Gastroesophageal sphincter (tissue), 4 donors: Measurements from ENCODE around the gene CNOT10. TPM values are rescaled to one million over a fixed set of nuclear protein-coding genes. Genes with fewer than 3 reads are reported as not detected.
A peak's percentile ranks its signal among the peaks of the same experiment; 100 is the strongest.

Experiments used
- ATAC-seq: fragments of 150-250 bp; one replicate; pipeline ENCODE4 v1.9.1; 2016; ENCODE audit warnings: mild to moderate bottlenecking, moderate library complexity
- H3K27ac ChIP-seq, 4 donors: fragments of 200-600 bp; sonication (generic) in 3 of 4; 1 replicate in 3 of 4; 2 replicates in 1 of 4; pipeline ENCODE4 v1.5.1; 2016 to 2019
- H3K27me3 ChIP-seq: fragments of 200-600 bp; sonication (generic); one replicate; pipeline ENCODE4 v1.5.1; 2019
- H3K36me3 ChIP-seq, 2 donors: fragments of 200-600 bp; sonication (generic); one replicate each; pipeline ENCODE4 v1.5.1; 2019; ENCODE audit warnings: control low read depth in 1 of 2
- H3K4me1 ChIP-seq, 3 donors: fragments of 200-600 bp; sonication (generic); 1 replicate in 2 of 3; 2 replicates in 1 of 3; pipeline ENCODE4 v1.5.1; 2016 to 2019; ENCODE audit warnings: control low read depth in 2 of 3
- H3K4me3 ChIP-seq, 2 donors: fragments of 200-600 bp; sonication (generic); one replicate each; pipeline ENCODE4 v1.5.1; 2019; ENCODE audit warnings: mild to moderate bottlenecking in 1 of 2, moderate library complexity in 1 of 2
- H3K9me3 ChIP-seq, 3 donors: fragments of 200-600 bp; sonication (generic); one replicate each; pipeline ENCODE4 v1.5.1; 2017 to 2019; ENCODE audit warnings: control low read depth in 2 of 3
- EP300 ChIP-seq: sonication (generic); formaldehyde crosslinking; IDR thresholded peaks from one replicate; pipeline ENCODE4 v1.6.1; 2017; ENCODE audit warnings: antibody characterized with exemption, mild to moderate bottlenecking
- POLR2A ChIP-seq, 2 donors: fragments of 450-650 bp; IDR thresholded peaks; one replicate each; pipeline ENCODE4 v1.6.1; 2017; ENCODE audit warnings: antibody characterized with exemption in 2 of 2, mild to moderate bottlenecking in 2 of 2, moderate library complexity in 1 of 2
- POLR2AphosphoS5 ChIP-seq: sonication (generic); formaldehyde crosslinking; IDR thresholded peaks from one replicate; pipeline ENCODE4 v1.6.1; 2017; ENCODE audit warnings: antibody characterized with exemption
- whole genome bisulfite sequencing, 2 donors: methylation state at CpG; one replicate each; pipeline ENCODE4 v1.1.5; 2018; ENCODE audit warnings: low coverage in 1 of 2; 5-methylcytosine and 5-hydroxymethylcytosine counted together
- total RNA-seq, 4 donors: library from RNA; depleted of rRNA; stranded (reverse); fragments of >200 nt; gene quantifications; one replicate each; pipeline ENCODE4 v1.1.0, GENCODE V29; 2016
- TF ChIP-seq, protein P1 (sequence below), 4 experiments: fragments of 200-600 bp in 2 of 4; fragments of 450-650 bp in 2 of 4; sonication (generic) in 1 of 4; IDR thresholded peaks; one replicate each; pipeline ENCODE4 v1.5.1; 2017 to 2019; ENCODE audit warnings: antibody characterized with exemption in 4 of 4, mild to moderate bottlenecking in 2 of 4, moderate library complexity in 2 of 4

The CNOT10 gene
- total RNA-seq, 4 donors from 2014 or later, result 11.8 to 18.7 (median 15.1) TPM

DNA sequence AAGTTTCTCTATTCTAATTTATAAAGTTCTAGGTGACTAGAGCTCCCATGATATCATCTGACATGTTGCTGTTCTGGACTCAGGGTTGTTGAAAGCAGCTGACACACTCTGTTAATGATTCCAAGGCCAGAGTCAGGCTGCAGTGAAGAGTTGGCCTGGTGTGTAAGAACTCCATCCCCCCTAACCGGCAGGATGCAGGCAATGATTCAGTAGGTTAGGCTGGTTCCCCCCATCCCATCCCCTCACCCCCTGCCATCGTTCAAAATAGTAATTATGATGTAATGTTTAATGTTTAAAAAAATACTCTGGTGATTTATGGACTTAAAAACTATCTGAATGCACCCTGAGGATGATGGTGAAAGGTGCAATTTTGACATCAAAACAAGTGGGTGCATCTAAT, 128.2 kb downstream of the CNOT10 start:
- no peak for TF ChIP-seq POLR2A (IDR thresholded peaks at IDR 0.05)
- TF ChIP-seq, protein P1, sequence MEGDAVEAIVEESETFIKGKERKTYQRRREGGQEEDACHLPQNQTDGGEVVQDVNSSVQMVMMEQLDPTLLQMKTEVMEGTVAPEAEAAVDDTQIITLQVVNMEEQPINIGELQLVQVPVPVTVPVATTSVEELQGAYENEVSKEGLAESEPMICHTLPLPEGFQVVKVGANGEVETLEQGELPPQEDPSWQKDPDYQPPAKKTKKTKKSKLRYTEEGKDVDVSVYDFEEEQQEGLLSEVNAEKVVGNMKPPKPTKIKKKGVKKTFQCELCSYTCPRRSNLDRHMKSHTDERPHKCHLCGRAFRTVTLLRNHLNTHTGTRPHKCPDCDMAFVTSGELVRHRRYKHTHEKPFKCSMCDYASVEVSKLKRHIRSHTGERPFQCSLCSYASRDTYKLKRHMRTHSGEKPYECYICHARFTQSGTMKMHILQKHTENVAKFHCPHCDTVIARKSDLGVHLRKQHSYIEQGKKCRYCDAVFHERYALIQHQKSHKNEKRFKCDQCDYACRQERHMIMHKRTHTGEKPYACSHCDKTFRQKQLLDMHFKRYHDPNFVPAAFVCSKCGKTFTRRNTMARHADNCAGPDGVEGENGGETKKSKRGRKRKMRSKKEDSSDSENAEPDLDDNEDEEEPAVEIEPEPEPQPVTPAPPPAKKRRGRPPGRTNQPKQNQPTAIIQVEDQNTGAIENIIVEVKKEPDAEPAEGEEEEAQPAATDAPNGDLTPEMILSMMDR (IDR thresholded peaks at IDR 0.05), result no peak
- no peak for TF ChIP-seq EP300
- no peak for TF ChIP-seq POLR2AphosphoS5
- ATAC-seq, result no peak
- Histone ChIP-seq H3K27me3 (peaks cover 34% of the 10 kb centered on the region), H3K27ac (no peak overlapping the region), H3K36me3 (no peaks in the 10 kb centered on the region), H3K4me1 (peaks cover 0 to 23% (median 17%) of the 10 kb centered on the region in 3 donors), H3K9me3 (no peaks in the 10 kb centered on the region), H3K4me3 (no peak overlapping the region)
- WGBS, 2 donors, result 30% methylated on average over 2 of the region's 2 CpGs; no CpG with 5 or more reads in 1 of the 2 donors

DNA sequence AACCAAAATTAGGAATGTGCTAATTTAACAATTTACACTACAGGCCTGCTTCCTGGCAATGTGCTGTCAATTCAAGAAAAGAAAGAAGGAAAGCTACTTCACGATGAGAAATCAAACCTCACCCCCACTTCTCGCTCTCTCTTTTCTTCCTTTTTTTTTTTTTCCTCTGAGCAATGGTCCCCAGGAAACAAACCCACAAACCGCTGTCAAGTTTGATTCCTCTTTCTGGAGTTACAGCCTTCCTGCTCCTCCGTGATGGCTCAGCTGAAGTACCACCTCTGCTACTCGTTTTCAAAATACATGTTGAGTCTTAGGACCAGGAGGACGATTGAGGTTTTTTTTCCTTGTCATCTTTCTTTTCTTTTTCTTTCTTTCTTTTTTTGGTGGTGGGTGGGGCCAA, 129.4 kb downstream of the CNOT10 start:
- no peaks in the 10 kb centered on the region for H3K9me3 ChIP-seq
- H3K4me3 ChIP-seq, result no peak overlapping the region
- no peak overlapping the region for H3K27ac ChIP-seq
- no peaks in the 10 kb centered on the region for H3K36me3 ChIP-seq
- no peak for ATAC-seq
- peaks cover 0 to 31% (median 17%) of the 10 kb centered on the region in 3 donors for H3K4me1 ChIP-seq
- TF ChIP-seq, protein P1 (IDR thresholded peaks at IDR 0.05), result no peak
- TF ChIP-seq POLR2AphosphoS5 (no peak), EP300 (no peak), POLR2A (IDR thresholded peaks at IDR 0.05) (no peak)
- 73 to 90% methylated on average over 4 to 5 of the region's 6 CpGs for WGBS, 2 donors
- peaks cover 46% of the 10 kb centered on the region for H3K27me3 ChIP-seq

DNA sequence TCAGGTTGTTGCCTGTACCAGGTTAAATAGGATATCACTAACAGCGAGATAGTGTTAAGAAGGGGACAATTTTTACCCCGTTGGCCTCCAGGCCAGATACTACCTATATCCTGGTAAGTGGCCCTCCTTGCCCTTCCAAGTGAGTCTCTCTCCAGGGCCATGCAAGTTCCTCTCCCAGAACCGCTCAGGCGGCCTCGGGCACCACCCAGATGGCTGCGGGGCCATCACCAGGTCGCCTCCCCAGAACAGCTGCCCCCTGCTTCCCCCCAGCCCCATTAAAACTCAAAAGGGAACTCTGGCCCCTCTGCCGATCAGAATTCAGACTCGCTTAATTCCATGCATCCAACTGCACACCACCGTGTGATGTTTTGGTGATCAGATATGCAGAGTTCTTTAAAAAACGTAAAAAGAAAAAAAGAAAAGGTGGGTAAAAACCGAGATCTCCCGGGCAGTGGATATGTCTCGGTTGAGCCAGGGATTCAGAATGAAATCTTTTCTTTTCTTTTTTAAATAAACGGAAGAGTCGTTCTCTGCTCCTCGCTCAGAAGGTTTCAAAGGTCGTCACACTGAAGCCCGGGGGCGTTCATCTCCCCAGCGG, 131.0 kb downstream of the CNOT10 start:
- 28 to 37% methylated on average over 8 to 20 of the region's 21 CpGs for WGBS, 2 donors
- Histone ChIP-seq H3K27ac (no peak overlapping the region), H3K9me3 (no peaks in the 10 kb centered on the region), H3K27me3 (peaks cover 62% of the 10 kb centered on the region), H3K4me1 (peaks cover 0 to 31% (median 17%) of the 10 kb centered on the region in 3 donors), H3K36me3 (no peaks in the 10 kb centered on the region), H3K4me3 (peak overlapping the region in 1 of 2 donors; percentile 49)
- no peak for ATAC-seq
- TF ChIP-seq EP300 (no peak), POLR2A (IDR thresholded peaks at IDR 0.05) (no peak), POLR2AphosphoS5 (no peak)
- TF ChIP-seq, protein P1 (IDR thresholded peaks at IDR 0.05), result no peak

DNA sequence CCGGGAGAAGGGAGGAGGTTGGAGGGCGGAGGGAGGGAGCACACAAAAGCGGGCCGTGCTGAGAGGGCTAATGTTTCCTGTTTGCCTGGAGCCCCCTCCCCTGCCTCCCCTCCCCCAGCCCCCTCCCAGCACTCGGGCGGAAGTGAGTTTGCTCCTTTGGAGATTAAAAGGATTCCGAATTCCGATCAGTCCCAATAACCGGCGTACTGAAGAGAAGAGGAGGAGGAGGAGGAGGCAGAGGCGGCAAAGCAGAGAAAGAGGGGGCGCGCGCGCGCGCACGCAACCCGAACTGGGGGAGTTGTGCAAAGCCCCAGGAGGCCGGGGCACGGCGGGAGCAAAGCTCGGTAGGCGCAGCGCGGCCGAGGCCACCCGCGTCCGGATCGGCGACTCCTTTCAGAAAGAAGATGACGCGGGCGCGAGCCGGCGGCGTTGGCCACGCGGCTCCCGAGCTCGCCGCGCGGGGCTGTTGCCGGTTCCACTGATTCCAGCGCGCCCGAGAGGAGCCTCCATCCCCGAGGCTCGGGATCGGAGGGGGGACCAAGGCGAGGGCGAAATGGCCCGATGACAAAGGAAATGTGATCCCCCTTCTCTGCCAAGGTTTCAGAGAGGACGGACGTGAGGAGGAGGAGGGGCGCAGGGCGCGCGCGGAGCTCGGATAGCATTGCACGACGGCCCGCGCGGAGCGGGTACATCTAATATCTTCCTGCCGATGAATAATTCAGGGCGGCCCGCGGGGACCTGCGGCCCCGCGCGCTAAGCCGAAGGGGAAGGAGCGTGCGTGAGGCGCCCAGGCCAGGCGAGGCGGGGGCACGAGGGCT, 131.7 kb downstream of the CNOT10 start:
- ATAC-seq, result no peak
- no CpG with 5 or more reads among the region's 85 CpGs for WGBS, 2 donors
- TF ChIP-seq POLR2AphosphoS5 (no peak), EP300 (no peak), POLR2A (IDR thresholded peaks at IDR 0.05) (no peak)
- TF ChIP-seq, protein P1 (IDR thresholded peaks at IDR 0.05), result no peak
- H3K4me3 ChIP-seq, result peak overlapping the region; percentile 23 to 49
- H3K27me3 ChIP-seq, result peaks cover 66% of the 10 kb centered on the region
- peaks cover 0 to 34% (median 17%) of the 10 kb centered on the region in 3 donors for H3K4me1 ChIP-seq
- H3K36me3 ChIP-seq, result no peaks in the 10 kb centered on the region
- no peak overlapping the region for H3K27ac ChIP-seq
- no peaks in the 10 kb centered on the region for H3K9me3 ChIP-seq

DNA sequence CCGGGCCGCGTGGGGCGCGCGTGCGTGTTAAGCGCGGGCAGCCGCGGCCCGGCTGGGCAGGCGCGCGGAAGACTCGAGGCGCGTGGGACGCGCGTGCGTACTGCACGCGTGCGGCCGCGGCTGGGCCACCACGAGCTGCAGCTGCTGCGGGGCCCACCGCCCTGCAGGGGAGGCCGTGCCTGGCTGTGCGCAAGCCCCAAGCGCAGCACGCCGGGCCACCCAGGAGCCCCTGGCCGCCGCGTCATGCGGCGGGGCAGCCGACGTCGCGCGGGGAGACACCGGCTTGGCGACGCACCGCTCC, 132.2 kb downstream of the CNOT10 start:
- H3K4me1 ChIP-seq, result peaks cover 0 to 36% (median 17%) of the 10 kb centered on the region in 3 donors
- H3K27ac ChIP-seq, result no peak overlapping the region
- TF ChIP-seq POLR2A (IDR thresholded peaks at IDR 0.05) (no peak), POLR2AphosphoS5 (no peak), EP300 (no peak)
- TF ChIP-seq, protein P1 (IDR thresholded peaks at IDR 0.05), result no peak
- WGBS, 2 donors, result no CpG with 5 or more reads among the region's 49 CpGs
- H3K9me3 ChIP-seq, result no peaks in the 10 kb centered on the region
- H3K36me3 ChIP-seq, result no peaks in the 10 kb centered on the region
- ATAC-seq, result no peak
- peaks cover 69% of the 10 kb centered on the region for H3K27me3 ChIP-seq
- H3K4me3 ChIP-seq, result peak overlapping the region in 1 of 2 donors; percentile 49
